HG03097 (cell line): Measurements from ENCODE around the gene C11orf97.
A peak's percentile ranks its signal among the peaks of the same experiment; 100 is the strongest.
"Not testable (repeated sequence)": the region's sequence is repeated elsewhere in the genome, so short reads cannot be mapped to it uniquely, and the experiment has no call there.

ENCODE experiments used
- ATAC-seq: cut with Tn5 transposase; IDR thresholded peaks from one replicate; pipeline ENCODE4 v1.9.1; 2021; ENCODE audit not compliant: unreplicated experiment, low FRiP score

C11orf97 gene

DNA sequence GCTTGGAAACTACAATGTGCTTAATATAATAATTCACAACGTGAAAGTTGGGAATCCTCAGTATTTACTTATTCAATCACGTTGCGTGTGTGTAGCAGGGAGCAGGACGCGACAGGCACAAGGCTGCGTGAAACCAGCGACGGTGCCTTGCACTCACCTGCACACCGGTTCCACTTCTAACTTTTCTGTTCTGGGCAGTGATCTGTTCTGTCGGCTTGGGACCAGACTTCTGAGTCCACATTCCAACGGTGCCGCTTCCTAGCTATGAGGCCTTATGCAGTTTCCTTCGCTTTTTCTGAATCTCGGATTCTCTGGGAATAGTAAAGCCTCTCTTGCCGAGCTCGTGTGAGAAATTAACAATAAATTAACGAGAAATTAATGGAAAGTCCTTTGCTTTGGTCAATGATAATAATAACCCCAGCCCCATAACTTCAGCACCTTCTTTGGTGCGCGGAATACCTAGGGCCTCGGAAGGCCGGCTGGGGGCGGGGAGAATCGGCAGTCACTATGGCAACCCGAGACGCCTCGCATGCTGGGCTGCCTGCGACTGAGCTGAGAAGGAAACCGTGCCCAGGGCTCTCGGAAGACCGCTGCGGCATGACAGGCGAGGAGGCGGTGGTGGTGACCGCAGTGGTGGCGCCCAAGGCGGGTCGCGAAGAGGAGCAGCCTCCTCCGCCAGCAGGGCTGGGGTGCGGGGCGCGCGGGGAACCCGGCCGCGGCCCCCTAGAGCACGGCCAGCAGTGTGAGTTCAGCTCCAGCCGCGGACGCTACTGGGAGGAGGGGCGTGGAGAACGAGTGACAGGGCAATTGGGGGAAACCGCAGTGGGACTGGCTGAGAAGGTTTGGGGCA lies at the start of gene C11orf97:
C11orf97 (plus strand) TSS at position 530 of the 850 bp plus-strand sequence; CDS start at position 598, 68 bp downstream.
- peak; percentile 72 for ATAC-seq

DNA sequence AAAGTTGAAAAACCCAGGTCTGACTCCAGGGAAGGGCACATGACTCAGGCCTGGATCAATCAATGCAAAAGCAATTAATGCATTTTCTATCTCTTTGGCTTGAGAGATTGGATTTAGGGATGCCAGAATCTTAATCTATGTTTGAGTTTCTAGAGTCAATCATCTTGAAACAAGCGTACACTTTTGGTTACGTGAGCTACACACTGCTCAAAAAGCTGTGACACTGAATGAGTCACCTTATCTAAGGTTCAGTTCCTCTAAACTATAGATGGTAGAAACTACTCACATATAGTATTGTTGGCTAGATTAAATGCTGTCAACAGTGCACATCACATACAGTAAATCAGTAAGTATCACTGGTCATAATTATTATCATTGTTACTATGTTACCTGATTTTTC lies 42.8 kb upstream of the C11orf97 start:
- ATAC-seq = peak; percentile 75

- ATAC-seq = peak; percentile 80
Measured at GRCh38 chr11:94472916-94473799, 39.1 kb upstream of the C11orf97 start.

GRCh38 chr11:94477624-94478023 lies 34.6 kb upstream of the C11orf97 start:
- ATAC-seq = no peak

DNA sequence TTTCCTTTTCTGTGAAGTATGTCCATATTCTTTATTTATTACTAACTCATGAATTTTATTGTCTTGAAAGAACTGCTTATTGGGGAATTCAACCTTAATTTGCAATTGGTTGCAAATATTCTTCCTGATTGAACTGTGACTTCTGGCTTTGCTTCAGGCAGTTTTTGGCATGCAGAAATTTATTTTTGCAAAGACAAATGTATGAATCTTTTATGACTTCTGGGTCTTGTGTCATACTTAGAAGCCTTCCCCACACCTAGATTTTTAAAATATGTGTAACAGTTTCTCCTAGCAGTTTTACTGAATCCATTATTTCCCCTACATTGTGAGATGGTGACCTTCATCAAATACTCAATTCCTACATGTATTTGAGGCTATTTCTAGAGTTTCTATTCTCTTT lies 30.9 kb upstream of the C11orf97 start:
- no peak for ATAC-seq

GRCh38 chr11:94486068-94486467 lies 26.2 kb upstream of the C11orf97 start:
- no peak for ATAC-seq

GRCh38 chr11:94493281-94494125 lies 18.8 kb upstream of the C11orf97 start, which contains the start of the genes ANKRD49 and MRE11:
Gene ANKRD49, plus strand, starts transcription at chr11:94493984. Its CDS starts 2,710 bp downstream, at chr11:94496694.
Gene MRE11, minus strand, starts transcription at chr11:94493844. Its CDS starts 1,043 bp downstream, at chr11:94492801.
- ATAC-seq = peak; percentile 99

- ATAC-seq = peak; percentile 48
Measured at GRCh38 chr11:94494126-94494680, 18.1 kb upstream of the C11orf97 start.

DNA sequence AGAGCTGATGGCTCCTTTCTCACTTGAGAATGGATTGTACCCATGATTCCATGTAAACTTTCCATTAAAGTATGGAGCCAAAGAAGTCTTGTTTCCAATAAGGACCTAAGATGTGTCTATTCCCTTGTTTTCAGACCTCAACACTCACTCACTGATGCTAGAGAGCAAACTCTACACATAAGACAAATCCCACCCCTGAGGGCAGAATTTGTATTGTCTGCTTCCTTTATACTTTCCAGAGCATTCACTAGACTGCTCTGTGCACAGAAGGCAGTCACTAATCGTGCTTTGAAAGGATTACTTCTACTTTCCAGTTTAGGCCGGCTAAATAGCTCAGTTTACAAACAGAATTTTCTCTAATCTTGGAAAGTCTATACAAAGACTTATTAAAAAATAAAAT lies 12.1 kb upstream of the C11orf97 start:
- ATAC-seq = no peak

- no peak for ATAC-seq
Measured at GRCh38 chr11:94501522-94501921, 10.7 kb upstream of the C11orf97 start.

- no peak for ATAC-seq
Measured at GRCh38 chr11:94504689-94505293, 7.5 kb upstream of the C11orf97 start.

GRCh38 chr11:94506513-94506912 lies 5.7 kb upstream of the C11orf97 start:
- ATAC-seq = not testable (repeated sequence)

GRCh38 chr11:94507485-94507884 lies 4.8 kb upstream of the C11orf97 start:
- no peak for ATAC-seq

DNA sequence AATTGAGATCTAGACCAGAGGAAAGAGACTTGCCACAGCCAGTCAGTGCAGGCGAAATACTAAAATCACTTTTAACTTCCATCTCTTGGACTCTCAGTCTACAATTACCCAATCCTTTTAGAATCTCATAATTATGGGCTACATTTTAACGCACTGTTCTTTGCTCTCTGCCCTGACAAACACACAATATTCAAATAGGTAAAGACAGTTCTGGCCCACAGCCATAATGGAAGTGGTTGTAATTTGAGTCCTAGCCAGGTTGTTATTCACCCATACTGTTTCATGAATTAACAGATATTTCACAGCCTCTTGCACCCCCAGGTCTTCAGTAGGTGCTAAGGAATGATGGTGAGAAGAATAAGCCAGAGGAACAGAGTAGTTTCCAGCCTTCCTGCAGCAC lies 830 bp downstream of the C11orf97 start:
- ATAC-seq = peak; percentile 33

- ATAC-seq = no peak
Measured at GRCh38 chr11:94515398-94515797, 3.1 kb downstream of the C11orf97 start.

DNA sequence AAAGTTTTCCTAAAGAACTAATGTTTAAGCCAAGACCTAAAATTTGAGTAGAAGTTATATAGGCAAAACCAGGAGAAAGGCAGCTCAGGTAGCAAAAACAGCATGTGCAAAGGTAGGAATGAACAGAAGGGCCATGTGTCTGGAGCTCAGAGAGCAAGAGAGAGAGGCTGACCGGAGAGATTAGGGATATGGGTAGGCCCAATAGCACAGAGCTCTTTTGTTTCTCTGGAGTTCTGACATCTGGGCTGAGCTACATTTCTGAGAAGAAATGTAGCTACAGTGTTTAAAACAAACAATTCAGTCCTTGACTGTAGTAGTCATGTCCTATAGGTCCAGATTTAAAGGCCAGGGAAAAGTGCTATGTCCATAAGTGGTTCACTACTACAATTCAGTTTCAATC lies 4.5 kb downstream of the C11orf97 start:
- ATAC-seq = no peak

DNA sequence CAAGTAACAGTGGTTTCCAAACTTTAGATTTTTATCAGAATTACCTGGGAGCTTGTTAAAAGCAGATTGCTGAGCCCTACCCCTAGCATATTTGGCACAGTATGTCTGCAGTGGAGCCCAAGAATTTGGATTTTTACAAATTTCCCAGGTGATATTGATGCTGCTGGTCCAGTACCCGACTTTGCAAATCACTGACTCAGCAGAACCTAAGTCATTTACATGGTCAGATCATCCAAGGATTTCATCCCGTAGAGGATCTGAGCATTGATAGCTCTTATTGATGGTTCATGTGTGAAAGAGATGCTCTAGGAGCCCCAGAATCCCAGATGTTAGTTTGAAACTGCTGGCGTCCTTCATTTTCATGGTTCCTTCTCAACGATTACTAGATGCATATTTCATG lies 6.0 kb downstream of the C11orf97 start:
- ATAC-seq = no peak

DNA sequence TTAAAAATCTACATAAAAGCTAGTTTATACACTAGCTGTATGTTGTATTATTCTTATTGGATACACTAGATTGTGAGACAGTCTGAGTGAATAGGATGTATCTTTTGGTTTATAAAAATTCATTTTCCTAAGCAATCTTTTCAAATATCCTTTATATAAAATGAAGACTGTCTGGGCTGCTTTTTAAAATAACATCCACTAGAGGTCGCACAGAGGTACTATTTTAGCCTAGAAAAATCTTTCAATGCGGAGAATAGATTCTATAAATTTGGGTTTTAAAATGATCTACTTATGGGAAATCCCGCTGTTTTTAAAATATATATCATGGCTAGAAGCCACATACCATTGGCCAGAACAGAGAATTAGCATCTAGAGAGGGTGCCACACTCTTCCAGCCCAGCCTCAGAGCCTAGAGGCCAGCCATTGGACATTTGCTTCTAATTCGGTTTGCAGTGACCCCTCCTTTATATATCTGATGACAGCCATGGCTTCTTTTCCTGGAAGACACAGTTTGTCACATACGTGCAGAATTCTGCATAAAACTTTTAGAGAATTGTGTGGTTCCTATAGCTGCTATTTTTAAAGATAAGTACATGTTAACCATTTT lies 7.3 kb downstream of the C11orf97 start:
- ATAC-seq = no peak

GRCh38 chr11:94521684-94522083 lies 9.4 kb downstream of the C11orf97 start:
- no peak for ATAC-seq
